Transverse colon (tissue), 4 donors: ENCODE results near the gene GPR42. TPM values are rescaled to one million over a fixed set of nuclear protein-coding genes. Genes with fewer than 3 reads are reported as not detected.

ENCODE experiments used
- DNase-seq: peaks from one replicate; pipeline ENCODE4 v3.0.0-alpha.2; 2019
- H3K27ac ChIP-seq, 4 donors: fragments of 200-600 bp; sonication (generic); 2 replicates each; pipeline ENCODE4 v1.5.1; 2016 to 2018; ENCODE audit warnings: inconsistent platforms in 4 of 4
- H3K27me3 ChIP-seq: fragments of 200-600 bp; sonication (generic); 2 replicates; pipeline ENCODE4 v1.5.1; 2017; ENCODE audit warnings: inconsistent platforms
- H3K36me3 ChIP-seq, 4 donors: fragments of 200-600 bp; sonication (generic); 2 replicates each; pipeline ENCODE4 v1.5.1; 2017 to 2019; ENCODE audit warnings: inconsistent platforms in 4 of 4
- H3K4me1 ChIP-seq, 4 donors: fragments of 200-600 bp; sonication (generic); 2 replicates each; pipeline ENCODE4 v1.5.1; 2017 to 2020; ENCODE audit warnings: inconsistent platforms in 4 of 4
- H3K4me3 ChIP-seq, 4 donors: fragments of 200-600 bp; sonication (generic); 1 replicate in 1 of 4; 2 replicates in 3 of 4; pipeline versions ENCODE4 v1.5.1 to v1.6.1; 2017 to 2019; ENCODE audit warnings: inconsistent platforms in 4 of 4
- H3K9me3 ChIP-seq, 2 donors: fragments of 200-600 bp; sonication (generic); 2 replicates each; pipeline ENCODE4 v1.5.1; 2017 to 2019; ENCODE audit warnings: inconsistent platforms in 2 of 2
- EP300 ChIP-seq: sonication (generic); formaldehyde crosslinking; IDR thresholded peaks from one replicate; pipeline ENCODE4 v1.6.1; 2017; ENCODE audit warnings: antibody characterized with exemption, low read depth
- POLR2A ChIP-seq: fragments of 450-650 bp; IDR thresholded peaks from one replicate; pipeline ENCODE4 v1.6.1; 2016; ENCODE audit warnings: antibody characterized with exemption, mild to moderate bottlenecking, moderate library complexity
- POLR2AphosphoS5 ChIP-seq, 3 donors: sonication (generic); formaldehyde crosslinking; IDR thresholded peaks; one replicate each; pipeline ENCODE4 v1.6.1; 2016; ENCODE audit warnings: antibody characterized with exemption in 3 of 3
- WGBS, 2 donors: methylation state at CpG; one replicate each; pipeline ENCODE4 v1.1.5; 2018; ENCODE audit warnings: low coverage in 1 of 2; 5-methylcytosine and 5-hydroxymethylcytosine counted together
- in situ Hi-C, 4 donors: fragments of 200-750 bp; cut with MboI; loops; one replicate each; pipeline versions ENCODE4 v1.15.0 to v1.15.1; 2017; ENCODE audit warnings: low sequenced_read_pairs in 3 of 4, low pct_ligation_motif_present in 1 of 4, low pct_unique_long_range_greater_than_20kb in 1 of 4
- intact Hi-C: fragments of 100-400 bp; cut with DNase I; formaldehyde crosslinking; loops from one replicate; pipeline ENCODE4 v1.15.1; 2023; ENCODE audit warnings: low total_unique reads
- total RNA-seq, 4 donors: library from RNA; depleted of rRNA; stranded (reverse); fragments of >200 nt; gene quantifications; one replicate each; pipeline ENCODE4 v1.1.0, GENCODE V29; 2016
- TF ChIP-seq, protein P1 (sequence below), 5 experiments: fragments of 200-600 bp in 3 of 5; fragments of 450-650 bp in 2 of 5; sonication (generic) in 3 of 5; IDR thresholded peaks; 1 replicate in 2 of 5; 2 replicates in 3 of 5; pipeline ENCODE4 v1.5.1; 2016 to 2017; ENCODE audit warnings: antibody characterized with exemption in 5 of 5, inconsistent platforms in 3 of 5, mild to moderate bottlenecking in 2 of 5, moderate library complexity in 1 of 5

Gene GPR42
- not detected for total RNA-seq

- 64 to 100% methylated on average over 2 to 5 of the region's 8 CpGs for WGBS, 2 donors
- in situ Hi-C loops, result loop anchor here in 1 of 4 donors (25.0 kb wide), 1 partner anchor 92 kb away; no protein-coding TSS in a partner anchor
These were observed at the start of gene GPR42 for GRCh38 chr19:35370722-35371121. Gene GPR42 (plus strand): TSS chr19:35371068. CDS start chr19:35371360, 292 bp downstream.

DNA sequence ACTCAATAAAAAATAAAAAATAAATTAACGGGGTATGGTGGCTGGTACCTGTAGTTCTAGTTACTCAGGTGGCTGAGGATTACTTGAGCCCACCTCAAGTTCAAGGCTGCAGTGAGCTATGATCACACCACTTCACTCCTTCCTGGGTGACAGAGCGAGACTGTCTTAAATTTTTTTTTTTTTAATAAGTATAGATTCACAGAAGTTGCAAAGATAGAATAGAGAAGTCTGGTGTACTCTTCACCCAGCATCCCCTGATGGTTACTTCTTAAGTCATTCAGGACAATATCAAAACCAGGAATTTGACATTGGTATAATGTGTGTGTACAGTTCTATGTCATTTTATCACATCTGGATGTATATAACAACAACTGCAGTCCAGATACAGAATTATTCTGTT lies 49.6 kb upstream of the GPR42 start:
- H3K27ac ChIP-seq, result no peak overlapping the region
- in situ Hi-C loops (no loop called here), intact Hi-C loops (no loop called here)
- H3K4me1 ChIP-seq, result no peaks in the 10 kb centered on the region
- 84 to 93% methylated on average over 2 of the region's 2 CpGs for WGBS, 2 donors
- H3K9me3 ChIP-seq, result peaks cover 0 to 3% of the 10 kb centered on the region in 2 donors
- H3K27me3 ChIP-seq, result no peaks in the 10 kb centered on the region
- no peak for DNase-seq
- no peaks in the 10 kb centered on the region for H3K36me3 ChIP-seq
- no peak for TF ChIP-seq POLR2AphosphoS5 (IDR thresholded peaks at IDR 0.05)
- no peak for TF ChIP-seq POLR2A
- TF ChIP-seq, protein P1, sequence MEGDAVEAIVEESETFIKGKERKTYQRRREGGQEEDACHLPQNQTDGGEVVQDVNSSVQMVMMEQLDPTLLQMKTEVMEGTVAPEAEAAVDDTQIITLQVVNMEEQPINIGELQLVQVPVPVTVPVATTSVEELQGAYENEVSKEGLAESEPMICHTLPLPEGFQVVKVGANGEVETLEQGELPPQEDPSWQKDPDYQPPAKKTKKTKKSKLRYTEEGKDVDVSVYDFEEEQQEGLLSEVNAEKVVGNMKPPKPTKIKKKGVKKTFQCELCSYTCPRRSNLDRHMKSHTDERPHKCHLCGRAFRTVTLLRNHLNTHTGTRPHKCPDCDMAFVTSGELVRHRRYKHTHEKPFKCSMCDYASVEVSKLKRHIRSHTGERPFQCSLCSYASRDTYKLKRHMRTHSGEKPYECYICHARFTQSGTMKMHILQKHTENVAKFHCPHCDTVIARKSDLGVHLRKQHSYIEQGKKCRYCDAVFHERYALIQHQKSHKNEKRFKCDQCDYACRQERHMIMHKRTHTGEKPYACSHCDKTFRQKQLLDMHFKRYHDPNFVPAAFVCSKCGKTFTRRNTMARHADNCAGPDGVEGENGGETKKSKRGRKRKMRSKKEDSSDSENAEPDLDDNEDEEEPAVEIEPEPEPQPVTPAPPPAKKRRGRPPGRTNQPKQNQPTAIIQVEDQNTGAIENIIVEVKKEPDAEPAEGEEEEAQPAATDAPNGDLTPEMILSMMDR (IDR thresholded peaks at IDR 0.05), result no peak
- no peak for TF ChIP-seq EP300
- no peak overlapping the region for H3K4me3 ChIP-seq

More at GRCh38 chr19:35370722-35371121, at the start of gene GPR42:
- TF ChIP-seq, protein P1 (IDR thresholded peaks at IDR 0.05), result no peak
- intact Hi-C loops, result no loop called here
- Histone ChIP-seq H3K4me3 (no peak within 1 kb of the TSS), H3K36me3 (no peaks in the 10 kb centered on the region), H3K27me3 (no peaks in the 10 kb centered on the region), H3K27ac (no peak within 1 kb of the TSS), H3K4me1 (no peaks in the 10 kb centered on the region), H3K9me3 (no peaks in the 10 kb centered on the region)
- DNase-seq, result no peak

DNA sequence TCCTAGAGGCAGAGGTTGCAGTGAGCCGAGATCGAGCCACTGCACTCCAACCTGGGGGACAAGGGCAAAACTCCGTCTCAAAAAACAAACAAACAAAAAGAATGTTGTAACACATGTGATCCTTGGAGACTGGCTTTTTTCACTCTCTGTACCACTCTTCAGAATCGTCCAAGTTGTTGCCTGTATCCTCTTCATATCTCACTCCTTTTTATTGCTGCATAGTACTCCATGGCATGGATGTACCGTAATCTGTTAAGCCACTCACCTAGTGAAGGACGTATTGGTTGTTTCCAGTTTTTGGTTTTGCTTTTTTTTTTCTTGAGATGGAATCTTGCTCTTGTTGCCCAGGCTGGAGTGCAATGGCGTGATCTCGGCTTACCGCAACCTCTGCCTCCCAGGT lies 48.9 kb upstream of the GPR42 start:
- intact Hi-C loops, result no loop called here
- Histone ChIP-seq H3K4me1 (no peaks in the 10 kb centered on the region), H3K27ac (no peak overlapping the region), H3K36me3 (no peaks in the 10 kb centered on the region), H3K9me3 (peaks cover 0 to 3% of the 10 kb centered on the region in 2 donors), H3K4me3 (no peak overlapping the region), H3K27me3 (no peaks in the 10 kb centered on the region)
- in situ Hi-C loops, result no loop called here
- DNase-seq, result no peak
- 91 to 93% methylated on average over 8 to 9 of the region's 9 CpGs for WGBS, 2 donors
- no peak for TF ChIP-seq POLR2A
- TF ChIP-seq, protein P1 (IDR thresholded peaks at IDR 0.05), result no peak
- TF ChIP-seq EP300, result no peak
- no peak for TF ChIP-seq POLR2AphosphoS5 (IDR thresholded peaks at IDR 0.05)

GRCh38 chr19:35327642-35328041 lies 43.2 kb upstream of the GPR42 start:
- no peaks in the 10 kb centered on the region for H3K4me1 ChIP-seq
- in situ Hi-C loops, result no loop called here

More at GRCh38 chr19:35327642-35328041, 43.2 kb upstream of the GPR42 start:
- 43 to 74% methylated on average over 4 of the region's 4 CpGs for WGBS, 2 donors
- TF ChIP-seq POLR2A, result no peak
- TF ChIP-seq EP300, result no peak
- no peak for TF ChIP-seq POLR2AphosphoS5 (IDR thresholded peaks at IDR 0.05)
- TF ChIP-seq, protein P1 (IDR thresholded peaks at IDR 0.05), result no peak
- Histone ChIP-seq H3K4me3 (no peak overlapping the region), H3K36me3 (no peaks in the 10 kb centered on the region), H3K27me3 (peaks cover 22% of the 10 kb centered on the region), H3K27ac (no peak overlapping the region), H3K9me3 (no peaks in the 10 kb centered on the region)
- DNase-seq, result no peak
- intact Hi-C loops, result no loop called here
